Measurements from ENCODE around the gene NUCB2.
A peak's percentile ranks its signal among the peaks of the same experiment; 100 is the strongest.
"Not testable (repeated sequence)": the region's sequence is repeated elsewhere in the genome, so short reads cannot be mapped to it uniquely, and the experiment has no call there.

Gene NUCB2

DNA sequence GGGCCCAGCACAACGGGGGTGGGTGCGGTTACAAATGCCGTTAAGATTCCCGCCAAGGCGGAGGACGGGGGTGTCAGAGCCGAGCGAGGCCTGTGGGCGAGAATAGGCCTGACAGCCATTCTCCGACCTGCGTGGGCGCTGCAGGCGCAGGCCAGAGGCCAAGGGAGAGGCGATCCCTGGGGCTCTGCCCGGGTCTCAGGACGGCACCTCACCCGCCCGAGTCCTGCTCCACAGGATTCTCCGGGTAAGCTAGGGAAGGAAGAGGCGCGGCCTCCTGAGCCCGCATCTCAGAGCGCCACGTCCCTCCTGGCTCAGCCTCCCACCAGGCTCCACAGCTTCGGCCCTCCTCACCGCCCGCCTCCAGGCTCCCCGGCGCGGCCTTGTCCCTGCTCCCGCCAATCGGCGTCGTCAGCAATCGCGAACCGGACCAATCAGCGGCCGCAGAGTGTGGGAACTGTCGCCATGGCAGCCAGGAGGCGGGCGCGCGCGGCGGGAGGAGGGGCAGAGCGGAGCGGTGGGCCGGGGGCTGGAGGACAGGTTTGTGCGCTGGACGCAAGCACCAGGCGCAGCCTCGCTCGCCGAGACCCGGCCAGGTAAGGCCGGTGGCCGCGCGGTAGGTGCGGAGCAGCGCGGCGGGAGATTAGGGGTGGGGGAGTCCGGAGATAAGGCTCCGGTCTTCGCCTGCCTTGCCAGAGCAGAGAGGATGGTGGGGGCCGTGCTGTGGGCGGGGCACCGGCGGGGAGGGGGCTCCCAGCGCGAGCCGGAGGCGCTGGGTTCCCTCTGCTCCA, at the start of gene NUCB2:
Gene NUCB2, plus strand, starts transcription at position 504 of the 788 bp plus-strand sequence. CDS start 18,585 bp downstream, outside the sequence.
- TF ChIP-seq, protein P1, sequence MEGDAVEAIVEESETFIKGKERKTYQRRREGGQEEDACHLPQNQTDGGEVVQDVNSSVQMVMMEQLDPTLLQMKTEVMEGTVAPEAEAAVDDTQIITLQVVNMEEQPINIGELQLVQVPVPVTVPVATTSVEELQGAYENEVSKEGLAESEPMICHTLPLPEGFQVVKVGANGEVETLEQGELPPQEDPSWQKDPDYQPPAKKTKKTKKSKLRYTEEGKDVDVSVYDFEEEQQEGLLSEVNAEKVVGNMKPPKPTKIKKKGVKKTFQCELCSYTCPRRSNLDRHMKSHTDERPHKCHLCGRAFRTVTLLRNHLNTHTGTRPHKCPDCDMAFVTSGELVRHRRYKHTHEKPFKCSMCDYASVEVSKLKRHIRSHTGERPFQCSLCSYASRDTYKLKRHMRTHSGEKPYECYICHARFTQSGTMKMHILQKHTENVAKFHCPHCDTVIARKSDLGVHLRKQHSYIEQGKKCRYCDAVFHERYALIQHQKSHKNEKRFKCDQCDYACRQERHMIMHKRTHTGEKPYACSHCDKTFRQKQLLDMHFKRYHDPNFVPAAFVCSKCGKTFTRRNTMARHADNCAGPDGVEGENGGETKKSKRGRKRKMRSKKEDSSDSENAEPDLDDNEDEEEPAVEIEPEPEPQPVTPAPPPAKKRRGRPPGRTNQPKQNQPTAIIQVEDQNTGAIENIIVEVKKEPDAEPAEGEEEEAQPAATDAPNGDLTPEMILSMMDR (IDR thresholded peaks at IDR 0.05; ENCODE audit: borderline replicate concordance, insufficient read depth, low read depth, low read length), result no peak
- H3K4me3 ChIP-seq (ENCODE audit: low read depth, low read length), result peak within 1 kb of the TSS; percentile 88

- not testable (repeated sequence) for H3K4me3 ChIP-seq (ENCODE audit: low read depth, low read length)
Measured at GRCh38 chr11:17228186-17228925, 48.2 kb upstream of the NUCB2 start.

DNA sequence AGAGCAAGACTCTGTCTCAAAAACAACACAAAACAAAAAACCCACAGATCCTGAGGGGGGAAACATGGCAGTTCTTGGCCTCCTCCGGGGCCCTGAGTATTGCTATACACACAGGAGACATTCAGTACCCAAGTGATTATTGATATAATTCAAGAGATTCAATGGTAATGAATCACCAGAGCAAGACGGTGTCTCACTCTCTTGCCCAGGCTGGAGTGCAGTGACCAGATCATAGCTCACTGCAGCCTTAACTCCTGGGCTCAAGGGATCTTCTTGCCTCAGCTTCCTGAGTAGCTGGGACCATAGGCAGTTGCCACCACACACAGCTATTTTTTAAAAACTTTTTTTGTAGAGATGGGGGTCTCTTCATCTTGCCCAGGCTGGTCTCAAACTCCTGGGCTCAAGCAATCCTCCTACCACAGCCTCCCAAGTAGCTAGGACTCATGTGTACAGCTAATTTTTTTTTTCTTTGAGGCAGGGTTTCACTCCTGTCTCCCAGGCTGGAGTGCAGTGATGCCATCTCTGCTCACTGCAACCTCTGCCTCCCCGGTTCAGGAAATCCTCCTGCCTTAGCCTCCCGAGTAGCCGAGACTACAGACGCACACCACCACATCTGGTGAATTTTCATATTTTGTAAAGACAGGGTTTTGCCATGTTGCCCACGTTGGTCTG, 46.9 kb upstream of the NUCB2 start:
- no peak overlapping the region for H3K4me3 ChIP-seq (ENCODE audit: low read depth, low read length)
- TF ChIP-seq, protein P1 (IDR thresholded peaks at IDR 0.05; ENCODE audit: borderline replicate concordance, insufficient read depth, low read depth, low read length), result no peak

DNA sequence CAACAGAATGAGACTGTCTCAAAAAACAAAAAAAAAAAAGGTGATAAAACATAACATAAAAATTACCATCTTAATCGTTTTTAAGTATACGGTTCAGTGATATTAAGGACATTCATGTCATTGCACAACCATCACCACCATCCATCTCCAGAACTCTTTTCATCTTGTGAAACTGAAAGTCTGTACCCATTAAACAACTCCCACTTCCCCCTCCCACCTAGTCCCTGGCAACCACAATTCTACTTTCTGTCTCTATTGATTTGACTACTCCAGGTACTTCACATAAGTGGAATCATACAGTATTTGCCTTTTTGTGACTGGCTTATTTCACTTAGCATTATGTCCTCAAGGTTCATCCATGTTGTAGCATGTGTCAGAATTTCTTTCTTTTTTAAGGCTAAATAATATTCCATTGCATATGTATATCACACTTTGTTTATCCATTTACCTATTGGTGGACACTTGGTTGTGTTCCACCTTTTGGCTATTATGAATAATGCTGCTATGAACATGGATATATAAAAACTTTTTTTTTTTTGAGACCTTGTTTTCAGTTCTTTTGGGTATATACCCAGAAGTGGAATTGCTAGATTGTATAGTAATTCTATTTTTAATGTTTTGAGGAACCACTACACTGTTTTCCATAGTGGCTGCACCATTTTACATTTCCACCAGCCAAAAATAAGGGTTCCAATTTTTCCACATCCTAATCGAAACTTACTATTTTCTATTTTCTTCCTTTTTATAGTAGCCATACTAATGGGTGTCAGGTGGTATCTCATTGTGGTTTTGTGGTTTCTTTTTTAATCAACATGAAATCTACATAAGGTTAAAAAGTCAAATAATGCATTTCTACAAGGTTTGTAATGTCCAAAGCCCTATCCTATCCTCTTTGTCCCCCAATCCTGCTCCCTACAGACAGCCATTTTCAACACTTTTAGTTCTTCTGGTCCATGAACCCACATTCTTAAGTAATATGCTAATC, 45.4 kb upstream of the NUCB2 start:
- TF ChIP-seq, protein P1 (IDR thresholded peaks at IDR 0.05; ENCODE audit: borderline replicate concordance, insufficient read depth, low read depth, low read length), result no peak
- H3K4me3 ChIP-seq (ENCODE audit: low read depth, low read length), result no peak overlapping the region

DNA sequence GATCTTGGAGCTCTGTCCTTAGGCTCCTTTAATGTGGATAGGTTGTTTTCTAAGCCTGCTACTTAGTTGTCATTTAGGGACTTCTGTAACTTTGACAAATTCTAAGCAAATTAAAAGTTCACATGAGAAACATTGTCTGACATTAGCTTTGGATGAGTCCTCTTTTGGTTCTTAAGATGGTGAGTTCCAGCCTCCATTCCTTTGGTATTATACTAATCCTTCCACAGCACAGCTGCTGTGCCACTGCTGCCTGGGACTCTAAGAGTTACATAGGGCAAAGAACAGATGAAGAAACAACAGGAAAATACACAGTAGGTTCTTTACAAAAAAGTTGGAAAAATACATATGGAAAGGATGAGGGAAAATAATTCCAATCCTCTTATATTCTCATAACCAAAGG, 43.4 kb upstream of the NUCB2 start:
- TF ChIP-seq, protein P1 (IDR thresholded peaks at IDR 0.05; ENCODE audit: borderline replicate concordance, insufficient read depth, low read depth, low read length), result no peak
- H3K4me3 ChIP-seq (ENCODE audit: low read depth, low read length), result no peak overlapping the region

GRCh38 chr11:17238377-17238776, 38.2 kb upstream of the NUCB2 start:
- TF ChIP-seq, protein P1 (IDR thresholded peaks at IDR 0.05; ENCODE audit: borderline replicate concordance, insufficient read depth, low read depth, low read length), result no peak
- no peak overlapping the region for H3K4me3 ChIP-seq (ENCODE audit: low read depth, low read length)

GRCh38 chr11:17239927-17240326, 36.6 kb upstream of the NUCB2 start:
- H3K4me3 ChIP-seq (ENCODE audit: low read depth, low read length), result not testable (repeated sequence)
